IPS-NIHi7 (cell line): Measurements from ENCODE around the gene ZMYND8.
A peak's percentile ranks its signal among the peaks of the same experiment; 100 is the strongest.
"Not testable (repeated sequence)": the region's sequence is repeated elsewhere in the genome, so short reads cannot be mapped to it uniquely, and the experiment has no call there.

Experiments
- DNase-seq: peaks from one replicate; pipeline ENCODE4 v3.0.0; 2012; ENCODE audit warnings: mixed read lengths; ENCODE audit errors: extremely low spot score

The ZMYND8 gene

GRCh38 chr20:47356526-47357295 lies at the start of gene ZMYND8:
Gene ZMYND8, minus strand, starts transcription at chr20:47356699. Its CDS starts 29 bp downstream, at chr20:47356670.
- peak; percentile 81 for DNase-seq

- DNase-seq = no peak
These were observed 49.4 kb upstream of the ZMYND8 start for GRCh38 chr20:47405775-47406325.

- peak; percentile 28 for DNase-seq
These were observed 44.2 kb upstream of the ZMYND8 start for GRCh38 chr20:47400685-47401084.

GRCh38 chr20:47397652-47398301 lies 41.3 kb upstream of the ZMYND8 start:
- no peak for DNase-seq

GRCh38 chr20:47396762-47397476 lies 40.4 kb upstream of the ZMYND8 start:
- DNase-seq = no peak

- DNase-seq = not testable (repeated sequence)
These were observed 37.5 kb upstream of the ZMYND8 start for GRCh38 chr20:47393796-47394514.

GRCh38 chr20:47392721-47393073 lies 36.2 kb upstream of the ZMYND8 start:
- no peak for DNase-seq

- no peak for DNase-seq
These were observed 35.7 kb upstream of the ZMYND8 start for GRCh38 chr20:47392015-47392720.

GRCh38 chr20:47391276-47392010 lies 34.9 kb upstream of the ZMYND8 start:
- DNase-seq = no peak

- DNase-seq = no peak
These were observed 33.4 kb upstream of the ZMYND8 start for GRCh38 chr20:47389867-47390347.

- DNase-seq = not testable (repeated sequence)
These were observed 29.5 kb upstream of the ZMYND8 start for GRCh38 chr20:47385968-47386367.

GRCh38 chr20:47382746-47383415 lies 26.4 kb upstream of the ZMYND8 start:
- no peak for DNase-seq

GRCh38 chr20:47380481-47380880 lies 24.0 kb upstream of the ZMYND8 start:
- no peak for DNase-seq

- no peak for DNase-seq
These were observed 23.1 kb upstream of the ZMYND8 start for GRCh38 chr20:47379433-47380150.

- DNase-seq = no peak
These were observed 20.7 kb upstream of the ZMYND8 start for GRCh38 chr20:47377122-47377722.

GRCh38 chr20:47376096-47376643 lies 19.7 kb upstream of the ZMYND8 start:
- DNase-seq = not testable (repeated sequence)

GRCh38 chr20:47374121-47374520 lies 17.6 kb upstream of the ZMYND8 start:
- DNase-seq = not testable (repeated sequence)

GRCh38 chr20:47373206-47373733 lies 16.8 kb upstream of the ZMYND8 start:
- no peak for DNase-seq
